SK-N-SH (cell line): Measurements from ENCODE around the gene TRIM8.

Experiments
- NRF1 ChIP-seq: IDR thresholded peaks from 2 replicates; pipeline ENCODE4 v1.6.1; 2012; ENCODE audit warnings: low read depth, mild to moderate bottlenecking, low read length
- POLR2AphosphoS5 ChIP-seq: IDR thresholded peaks from 2 replicates; pipeline ENCODE4 v1.6.1; 2012; ENCODE audit warnings: low read depth, low read length
- RAD21 ChIP-seq: IDR thresholded peaks from 2 replicates; pipeline ENCODE4 v1.6.1; 2012; ENCODE audit warnings: mild to moderate bottlenecking, low read length
- RCOR1 ChIP-seq: fragments of 150-350 bp; IDR thresholded peaks from 2 replicates; pipeline ENCODE4 v1.6.1; 2017; ENCODE audit warnings: antibody characterized with exemption, low read length
- SIN3A ChIP-seq: IDR thresholded peaks from 2 replicates; pipeline ENCODE4 v1.6.1; 2012; ENCODE audit warnings: low read depth, mild to moderate bottlenecking, low read length, moderate library complexity, borderline replicate concordance
- YY1 ChIP-seq: IDR thresholded peaks from 2 replicates; pipeline ENCODE4 v1.4.0; 2012; ENCODE audit warnings: low read depth, mild to moderate bottlenecking
- TF ChIP-seq, protein P1 (sequence below): fragments of 200-600 bp; sonication (generic); IDR thresholded peaks from 2 replicates; pipeline ENCODE4 v1.6.1; 2017; ENCODE audit warnings: antibody characterized with exemption, mild to moderate bottlenecking, moderate library complexity

DNA sequence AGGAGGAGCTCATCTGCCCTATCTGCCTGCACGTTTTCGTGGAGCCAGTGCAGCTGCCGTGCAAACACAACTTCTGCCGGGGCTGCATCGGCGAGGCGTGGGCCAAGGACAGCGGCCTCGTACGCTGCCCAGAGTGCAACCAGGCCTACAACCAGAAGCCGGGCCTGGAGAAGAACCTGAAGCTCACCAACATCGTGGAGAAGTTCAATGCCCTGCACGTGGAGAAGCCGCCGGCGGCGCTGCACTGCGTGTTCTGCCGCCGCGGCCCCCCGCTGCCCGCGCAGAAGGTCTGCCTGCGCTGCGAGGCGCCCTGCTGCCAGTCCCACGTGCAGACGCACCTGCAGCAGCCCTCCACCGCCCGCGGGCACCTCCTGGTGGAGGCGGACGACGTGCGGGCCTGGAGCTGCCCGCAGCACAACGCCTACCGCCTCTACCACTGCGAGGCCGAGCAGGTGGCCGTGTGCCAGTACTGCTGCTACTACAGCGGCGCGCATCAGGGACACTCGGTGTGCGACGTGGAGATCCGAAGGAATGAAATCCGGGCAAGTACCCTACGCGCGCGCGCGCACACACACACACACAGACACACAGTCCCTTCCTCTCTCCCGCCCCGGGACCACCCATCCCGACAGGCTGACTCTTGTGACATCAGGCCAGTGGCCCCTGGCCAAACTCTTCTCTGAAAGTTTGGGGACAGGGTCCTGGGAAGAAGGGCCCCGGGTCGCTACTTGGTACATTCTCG lies 538 bp downstream of the TRIM8 start:
- TF ChIP-seq, protein P1, sequence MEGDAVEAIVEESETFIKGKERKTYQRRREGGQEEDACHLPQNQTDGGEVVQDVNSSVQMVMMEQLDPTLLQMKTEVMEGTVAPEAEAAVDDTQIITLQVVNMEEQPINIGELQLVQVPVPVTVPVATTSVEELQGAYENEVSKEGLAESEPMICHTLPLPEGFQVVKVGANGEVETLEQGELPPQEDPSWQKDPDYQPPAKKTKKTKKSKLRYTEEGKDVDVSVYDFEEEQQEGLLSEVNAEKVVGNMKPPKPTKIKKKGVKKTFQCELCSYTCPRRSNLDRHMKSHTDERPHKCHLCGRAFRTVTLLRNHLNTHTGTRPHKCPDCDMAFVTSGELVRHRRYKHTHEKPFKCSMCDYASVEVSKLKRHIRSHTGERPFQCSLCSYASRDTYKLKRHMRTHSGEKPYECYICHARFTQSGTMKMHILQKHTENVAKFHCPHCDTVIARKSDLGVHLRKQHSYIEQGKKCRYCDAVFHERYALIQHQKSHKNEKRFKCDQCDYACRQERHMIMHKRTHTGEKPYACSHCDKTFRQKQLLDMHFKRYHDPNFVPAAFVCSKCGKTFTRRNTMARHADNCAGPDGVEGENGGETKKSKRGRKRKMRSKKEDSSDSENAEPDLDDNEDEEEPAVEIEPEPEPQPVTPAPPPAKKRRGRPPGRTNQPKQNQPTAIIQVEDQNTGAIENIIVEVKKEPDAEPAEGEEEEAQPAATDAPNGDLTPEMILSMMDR: peak; percentile 57
- TF ChIP-seq RCOR1: peak; percentile 43; the same call in 1 of the 2 replicates
- TF ChIP-seq RAD21: peak; percentile 56
- TF ChIP-seq POLR2AphosphoS5: no peak
- peak; percentile 82; the same call in 1 of the 2 replicates for TF ChIP-seq SIN3A
- TF ChIP-seq NRF1: no peak
- no peak for TF ChIP-seq YY1
